NCI-H2029 (cell line): ENCODE data around the gene RAB41.
"Not testable (repeated sequence)": the region's sequence is repeated elsewhere in the genome, so short reads cannot be mapped to it uniquely, and the experiment has no call there.

Source experiments
- DNase-seq: peaks from one replicate; lab custom pipeline; 2025; lab: John Stamatoyannopoulos, UW

The RAB41 gene

GRCh38 chrX:70281951-70282350, at the start of gene RAB41:
Gene RAB41, plus strand, starts transcription at chrX:70282172. Its CDS starts 46 bp downstream, at chrX:70282218.
- DNase-seq, result no peak

GRCh38 chrX:70234355-70234754, 47.6 kb upstream of the RAB41 start, which contains the start of gene AWAT1:
Gene AWAT1, plus strand, starts transcription at chrX:70234655. Its CDS starts 41 bp downstream, at chrX:70234696.
- no peak for DNase-seq

GRCh38 chrX:70240751-70241150, 41.2 kb upstream of the RAB41 start:
- DNase-seq, result no peak

DNA sequence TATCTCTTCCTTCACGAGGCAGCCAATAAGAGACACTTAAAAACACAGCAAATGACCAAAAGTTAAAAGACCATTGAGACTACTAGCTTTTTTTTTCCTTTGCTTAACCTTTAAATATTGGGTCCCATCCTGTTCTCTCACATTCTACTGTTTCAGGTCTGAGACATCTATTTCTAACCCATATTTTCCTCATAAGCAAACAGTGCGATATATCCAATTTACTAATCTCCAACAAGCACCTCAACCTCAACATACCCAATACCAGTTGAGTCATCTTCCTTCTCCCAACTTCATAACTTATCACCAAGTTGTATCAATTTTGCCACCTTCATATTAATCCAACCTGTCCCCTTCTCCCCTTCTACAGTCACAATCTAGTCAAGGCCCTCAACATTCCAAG, 40.5 kb upstream of the RAB41 start:
- no peak for DNase-seq

DNA sequence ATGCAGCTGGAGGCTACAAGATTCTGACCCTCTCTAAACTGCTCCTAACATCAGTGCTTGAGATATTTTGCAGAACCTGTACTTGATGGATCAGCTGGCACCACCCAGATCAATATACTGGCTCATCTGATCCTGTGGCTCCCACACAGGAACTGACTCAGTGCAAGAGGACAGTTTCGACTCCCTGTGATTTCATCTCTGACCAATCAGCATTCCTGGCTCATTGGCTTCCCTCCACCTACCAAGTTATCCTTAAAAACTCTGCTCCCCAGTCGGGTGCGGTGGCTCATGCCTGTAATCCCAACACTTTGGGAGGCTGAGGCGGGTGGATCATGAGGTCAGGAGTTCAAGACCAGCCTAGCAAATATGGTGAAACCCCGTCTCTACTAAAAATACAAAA, 38.4 kb upstream of the RAB41 start:
- not testable (repeated sequence) for DNase-seq

- DNase-seq, result no peak
Observed at GRCh38 chrX:70244881-70245280, 37.1 kb upstream of the RAB41 start.

GRCh38 chrX:70247252-70247651, 34.7 kb upstream of the RAB41 start:
- DNase-seq, result no peak

- DNase-seq, result no peak
Observed at GRCh38 chrX:70252491-70252890, 29.5 kb upstream of the RAB41 start.

DNA sequence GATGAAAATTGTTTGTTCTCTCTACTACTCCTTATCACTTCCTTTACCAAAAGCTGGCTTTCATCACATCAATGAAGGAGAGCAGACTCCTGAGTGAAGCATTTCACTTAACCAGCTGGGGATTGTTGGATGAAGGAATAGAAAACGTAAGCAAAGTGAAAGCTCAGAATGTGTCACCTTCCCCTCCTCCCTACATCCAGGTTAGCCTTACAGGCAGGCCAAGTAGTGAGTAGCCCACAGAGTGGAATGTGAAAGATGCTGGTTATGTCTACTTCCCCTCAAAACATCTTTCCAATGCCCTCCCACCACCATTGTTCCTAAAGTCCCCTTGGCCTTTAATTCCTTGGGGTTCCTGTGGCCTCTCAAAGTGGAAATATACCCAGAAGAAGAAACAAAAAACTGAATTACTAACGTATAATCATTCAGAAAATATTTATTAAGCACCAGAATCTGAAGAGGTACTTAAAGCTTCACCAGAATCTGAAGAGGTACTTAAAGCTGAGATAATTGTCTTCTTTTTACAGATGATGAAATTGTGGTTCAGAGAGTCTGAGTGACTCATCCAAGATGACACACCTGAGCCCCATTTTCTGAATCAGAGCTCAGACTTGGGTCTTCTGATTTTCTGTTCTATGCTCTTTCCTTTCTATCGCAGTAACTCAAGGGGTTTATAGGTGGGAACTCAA, 28.5 kb upstream of the RAB41 start:
- no peak for DNase-seq

GRCh38 chrX:70254063-70254400, 27.9 kb upstream of the RAB41 start:
- no peak for DNase-seq

- DNase-seq, result no peak
Observed at GRCh38 chrX:70254909-70255308, 27.1 kb upstream of the RAB41 start.

DNA sequence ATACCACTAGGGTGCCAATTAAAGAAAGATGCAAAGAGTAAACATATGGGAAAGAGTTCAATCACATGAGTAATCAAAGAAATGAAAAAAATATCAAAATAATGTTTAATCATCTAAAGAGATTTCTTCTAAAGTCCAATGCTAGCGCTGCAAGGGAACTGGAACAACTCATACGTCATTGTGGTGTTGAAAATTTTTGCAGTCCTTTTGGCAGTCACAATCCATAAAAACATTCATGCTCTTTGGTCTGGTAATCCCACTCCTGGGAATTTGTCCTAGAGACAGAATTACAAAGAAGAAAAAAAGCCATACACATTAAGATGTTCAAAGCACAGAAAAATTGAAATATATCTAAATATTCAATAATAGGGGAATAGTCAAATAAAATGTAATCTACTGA, 26.5 kb upstream of the RAB41 start:
- no peak for DNase-seq

GRCh38 chrX:70257423-70258288, 24.3 kb upstream of the RAB41 start:
- DNase-seq, result no peak

GRCh38 chrX:70260104-70260503, 21.9 kb upstream of the RAB41 start, which contains the start of gene P2RY4:
Gene P2RY4, minus strand, starts transcription at chrX:70260204. Its CDS starts 580 bp downstream, at chrX:70259624.
- DNase-seq, result no peak

DNA sequence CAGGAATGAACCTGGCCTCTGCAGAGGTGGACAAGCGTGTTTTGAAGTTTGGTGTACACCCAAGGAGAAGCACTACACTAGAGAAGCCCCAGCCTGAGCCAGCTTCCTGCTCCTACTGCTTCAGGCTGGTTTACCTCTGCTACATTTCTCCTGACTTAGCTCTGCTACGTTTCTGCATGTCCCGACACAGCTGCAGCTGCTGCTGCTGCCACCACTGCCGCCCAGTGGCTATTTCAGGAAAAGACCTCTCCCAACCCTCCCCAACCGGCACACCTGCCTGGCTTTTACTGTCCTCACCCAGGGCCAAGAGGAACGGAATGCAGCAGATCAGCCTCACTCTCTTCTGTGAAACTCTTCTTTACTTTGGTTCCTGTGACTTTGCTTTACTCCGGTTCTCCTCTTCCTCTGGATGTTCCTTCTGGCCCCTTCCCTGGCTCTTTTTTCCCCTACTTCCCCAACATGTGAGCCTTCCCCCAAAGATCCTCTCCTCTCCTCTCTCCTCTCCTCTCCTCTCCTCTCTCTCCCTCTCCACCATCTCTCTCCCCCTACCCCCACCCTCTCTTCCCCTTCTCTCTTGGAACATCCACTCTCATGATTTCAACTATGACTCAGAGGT, 18.9 kb upstream of the RAB41 start:
- DNase-seq, result peak; percentile 57

- DNase-seq, result no peak
Observed at GRCh38 chrX:70264784-70265183, 17.2 kb upstream of the RAB41 start.

- DNase-seq, result no peak
Observed at GRCh38 chrX:70268034-70268433, 13.9 kb upstream of the RAB41 start, which contains the start of gene ARR3. Gene ARR3, plus strand, starts transcription at chrX:70268334. Its CDS starts 1,052 bp downstream, at chrX:70269386.

DNA sequence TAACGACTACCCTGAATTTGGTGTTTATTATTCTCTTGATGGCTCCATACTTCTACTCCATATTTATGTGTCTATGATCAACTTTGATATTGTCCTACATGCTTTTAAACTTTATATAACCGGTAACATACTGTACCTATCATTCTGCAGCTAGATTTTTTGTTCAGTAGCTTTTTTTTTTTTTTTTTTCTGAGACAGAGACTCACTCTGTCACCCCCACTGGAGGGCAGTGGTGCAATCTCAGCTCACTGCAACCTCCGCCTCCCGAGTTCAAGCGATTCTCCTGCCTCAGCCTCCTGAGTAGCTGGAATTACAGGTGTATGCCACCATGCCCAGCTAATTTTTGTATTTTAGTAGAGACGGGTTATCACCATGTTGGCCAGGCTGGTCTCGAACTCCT, 7.9 kb upstream of the RAB41 start:
- not testable (repeated sequence) for DNase-seq

- DNase-seq, result no peak
Observed at GRCh38 chrX:70279081-70279480, 2.9 kb upstream of the RAB41 start.

DNA sequence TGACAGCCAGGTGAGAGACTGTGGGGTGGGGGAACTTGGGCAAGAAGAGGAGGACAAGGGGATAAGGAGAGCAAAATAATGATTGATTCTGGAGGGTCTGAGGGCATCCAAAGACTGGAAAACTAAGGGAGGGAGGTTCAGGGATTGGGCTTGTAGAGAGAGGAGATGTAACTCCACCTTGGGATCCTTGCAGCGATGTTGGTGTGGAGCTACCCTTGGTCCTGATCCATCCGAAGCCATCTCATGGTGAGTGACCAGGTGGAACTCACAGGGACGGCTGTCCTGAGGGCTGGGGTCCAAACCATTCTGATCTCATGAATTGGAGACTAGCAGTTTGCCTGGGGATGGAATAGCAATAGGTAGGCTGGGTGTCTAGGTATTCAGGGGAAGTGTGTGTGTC, 1.4 kb upstream of the RAB41 start:
- no peak for DNase-seq

- DNase-seq, result no peak
Observed at GRCh38 chrX:70289168-70289792, 7.3 kb downstream of the RAB41 start.
